Measurements from ENCODE around the gene EPHA5.

The EPHA5 gene

DNA sequence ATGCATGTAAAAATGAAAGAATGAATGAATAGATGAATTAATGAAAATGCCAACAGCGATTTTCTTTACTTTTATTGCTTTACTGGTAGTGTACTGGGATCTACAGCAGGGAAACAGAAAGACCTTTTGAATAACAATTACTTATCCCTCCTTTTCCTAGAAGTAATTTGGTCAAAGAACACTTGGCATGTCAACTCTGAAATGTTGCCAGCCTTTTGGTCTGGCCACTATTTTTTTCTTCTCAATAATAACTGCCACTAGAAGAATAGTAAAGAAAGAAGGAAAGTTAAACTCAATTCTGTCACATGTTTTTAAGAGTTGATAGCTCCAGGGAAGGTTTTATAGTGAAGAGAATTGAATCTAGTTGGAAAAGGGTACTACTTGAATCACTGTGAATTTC is 52.9 kb downstream of the EPHA5 start:
- Histone ChIP-seq H3K36me3 (ENCODE audit: control insufficient read depth, low read depth, low read length) (no peaks in the 10 kb centered on the region), H3K27me3 (ENCODE audit: control insufficient read depth, insufficient read depth, low read length) (no peaks in the 10 kb centered on the region), H3K9me3 (ENCODE audit: control insufficient read depth, low read depth, low read length) (no peaks in the 10 kb centered on the region), H3K9ac (ENCODE audit: low read length) (no peak overlapping the region), H3K27ac (ENCODE audit: low read length) (no peak overlapping the region), H3K4me1 (ENCODE audit: control insufficient read depth, low read depth, low read length) (no peaks in the 10 kb centered on the region), H3K4me3 (ENCODE audit: low read length) (no peak overlapping the region)

DNA sequence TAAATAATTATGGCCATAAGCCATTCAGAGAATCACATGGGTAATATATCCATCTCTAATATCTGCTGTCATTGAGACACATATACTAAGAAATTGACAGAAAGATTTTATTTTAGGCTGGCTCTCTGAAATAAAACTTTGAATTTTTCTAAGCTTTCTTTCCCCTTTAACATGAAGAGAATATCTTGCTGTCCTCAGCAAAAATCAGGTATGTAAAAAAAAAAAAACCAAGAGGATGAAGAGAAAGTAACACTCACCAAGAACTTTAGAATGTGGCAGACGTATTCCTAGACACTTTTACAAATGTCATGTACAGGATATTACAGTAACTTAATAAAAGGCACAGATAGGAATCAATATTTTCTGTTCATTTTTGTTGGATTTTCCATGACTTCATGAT is 65.8 kb downstream of the EPHA5 start:
- no peak overlapping the region for H3K4me3 ChIP-seq (ENCODE audit: low read length)
- no peaks in the 10 kb centered on the region for H3K4me1 ChIP-seq (ENCODE audit: control insufficient read depth, low read depth, low read length)
- no peaks in the 10 kb centered on the region for H3K27me3 ChIP-seq (ENCODE audit: control insufficient read depth, insufficient read depth, low read length)

GRCh38 chr4:65600656-65601055 is 69.6 kb downstream of the EPHA5 start:
- Histone ChIP-seq H3K27ac (ENCODE audit: low read length) (no peak overlapping the region), H3K27me3 (ENCODE audit: control insufficient read depth, insufficient read depth, low read length) (no peaks in the 10 kb centered on the region), H3K9ac (ENCODE audit: low read length) (no peak overlapping the region), H3K36me3 (ENCODE audit: control insufficient read depth, low read depth, low read length) (no peaks in the 10 kb centered on the region), H3K4me3 (ENCODE audit: low read length) (no peak overlapping the region), H3K4me1 (ENCODE audit: control insufficient read depth, low read depth, low read length) (no peaks in the 10 kb centered on the region), H3K9me3 (ENCODE audit: control insufficient read depth, low read depth, low read length) (no peaks in the 10 kb centered on the region)

More for the DNA sequence above, 65.8 kb downstream of the EPHA5 start:
- Histone ChIP-seq H3K9me3 (ENCODE audit: control insufficient read depth, low read depth, low read length) (no peaks in the 10 kb centered on the region), H3K9ac (ENCODE audit: low read length) (no peak overlapping the region), H3K27ac (ENCODE audit: low read length) (no peak overlapping the region), H3K36me3 (ENCODE audit: control insufficient read depth, low read depth, low read length) (no peaks in the 10 kb centered on the region)

DNA sequence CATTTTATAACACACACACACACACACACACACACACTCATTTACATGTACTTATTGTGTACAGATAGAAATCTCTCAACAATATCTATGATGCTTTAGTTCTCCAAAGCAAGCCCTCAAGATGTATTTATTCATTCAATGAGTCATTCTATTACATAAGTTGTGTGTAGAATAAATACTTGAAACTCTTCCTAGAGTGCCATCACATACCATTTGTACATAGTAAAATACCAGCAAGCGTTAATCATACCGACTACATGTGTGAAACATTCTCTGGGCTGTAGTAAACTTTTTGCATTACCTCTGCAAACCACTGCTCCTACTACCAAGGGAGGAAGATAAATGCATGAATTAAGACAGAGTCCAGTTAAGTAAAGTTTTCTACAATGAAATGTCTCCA is 70.9 kb downstream of the EPHA5 start:
- Histone ChIP-seq H3K9ac (ENCODE audit: low read length) (no peak overlapping the region), H3K4me1 (ENCODE audit: control insufficient read depth, low read depth, low read length) (no peaks in the 10 kb centered on the region), H3K36me3 (ENCODE audit: control insufficient read depth, low read depth, low read length) (no peaks in the 10 kb centered on the region), H3K9me3 (ENCODE audit: control insufficient read depth, low read depth, low read length) (no peaks in the 10 kb centered on the region), H3K4me3 (ENCODE audit: low read length) (no peak overlapping the region), H3K27me3 (ENCODE audit: control insufficient read depth, insufficient read depth, low read length) (no peaks in the 10 kb centered on the region), H3K27ac (ENCODE audit: low read length) (no peak overlapping the region)

DNA sequence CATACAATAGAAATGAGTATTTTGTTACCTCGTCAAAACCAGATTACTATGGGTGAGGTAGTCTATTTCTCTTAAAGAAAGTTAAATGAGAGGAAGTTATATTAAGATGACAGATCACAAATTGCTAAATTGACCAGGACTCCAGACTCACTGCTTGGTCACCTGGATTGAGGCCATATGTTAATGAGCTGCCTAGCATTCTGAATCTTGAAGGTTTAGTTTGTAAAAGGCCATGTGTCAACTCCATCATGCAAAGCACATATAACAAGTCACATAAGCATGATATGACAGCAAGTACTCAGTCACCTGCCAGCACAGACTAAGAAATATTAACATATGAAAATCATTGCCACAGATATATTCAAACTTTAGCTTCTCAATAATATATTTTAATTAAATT is 72.6 kb downstream of the EPHA5 start:
- Histone ChIP-seq H3K27ac (ENCODE audit: low read length) (no peak overlapping the region), H3K27me3 (ENCODE audit: control insufficient read depth, insufficient read depth, low read length) (no peaks in the 10 kb centered on the region), H3K9ac (ENCODE audit: low read length) (no peak overlapping the region), H3K4me1 (ENCODE audit: control insufficient read depth, low read depth, low read length) (peaks cover 8% of the 10 kb centered on the region), H3K9me3 (ENCODE audit: control insufficient read depth, low read depth, low read length) (no peaks in the 10 kb centered on the region), H3K36me3 (ENCODE audit: control insufficient read depth, low read depth, low read length) (no peaks in the 10 kb centered on the region), H3K4me3 (ENCODE audit: low read length) (no peak overlapping the region)

DNA sequence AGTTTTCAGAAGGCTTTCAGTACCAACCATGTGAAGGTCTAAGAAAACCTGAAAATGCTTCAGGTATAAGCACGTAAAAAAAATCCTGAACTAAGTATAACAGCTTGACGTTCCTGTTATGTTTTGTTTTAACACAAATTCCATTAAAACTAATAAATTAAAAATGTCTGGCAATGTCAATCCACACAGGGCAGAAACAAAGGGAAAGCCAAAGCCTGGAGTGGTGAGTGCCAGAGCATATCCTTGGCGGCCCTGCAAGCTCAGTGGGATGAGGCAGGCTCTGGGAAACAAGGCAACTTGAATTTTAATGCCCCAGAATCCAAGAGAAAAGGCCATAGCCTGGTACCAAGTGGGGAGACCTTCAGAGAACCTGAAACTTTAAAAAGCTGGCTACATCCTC is 78.2 kb downstream of the EPHA5 start:
- H3K4me1 ChIP-seq (ENCODE audit: control insufficient read depth, low read depth, low read length), result peaks cover 43% of the 10 kb centered on the region
- H3K27ac ChIP-seq (ENCODE audit: low read length), result no peak overlapping the region
- H3K4me3 ChIP-seq (ENCODE audit: low read length), result no peak overlapping the region
- no peaks in the 10 kb centered on the region for H3K36me3 ChIP-seq (ENCODE audit: control insufficient read depth, low read depth, low read length)
- no peak overlapping the region for H3K9ac ChIP-seq (ENCODE audit: low read length)
- no peaks in the 10 kb centered on the region for H3K27me3 ChIP-seq (ENCODE audit: control insufficient read depth, insufficient read depth, low read length)
- no peaks in the 10 kb centered on the region for H3K9me3 ChIP-seq (ENCODE audit: control insufficient read depth, low read depth, low read length)

DNA sequence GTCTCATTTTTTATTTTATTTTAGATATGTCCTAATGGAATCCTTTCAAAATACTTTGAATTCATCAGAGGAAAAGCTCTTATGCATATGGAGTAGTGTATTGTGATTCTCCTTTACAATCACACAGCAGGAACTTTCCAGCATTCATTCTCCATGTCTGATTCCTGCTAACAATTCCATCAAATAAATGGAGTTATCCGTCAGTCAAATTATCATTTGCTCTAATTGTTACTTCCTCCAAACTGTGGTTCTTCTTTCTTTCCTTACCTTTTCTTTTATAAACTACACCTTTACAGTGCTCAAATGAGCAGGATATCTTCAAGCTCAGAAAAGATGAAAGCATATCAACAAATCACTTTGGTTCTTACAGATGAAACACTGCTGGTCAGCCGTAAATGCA is 80.4 kb downstream of the EPHA5 start:
- peaks cover 43% of the 10 kb centered on the region for H3K4me1 ChIP-seq (ENCODE audit: control insufficient read depth, low read depth, low read length)
- H3K27ac ChIP-seq (ENCODE audit: low read length), result no peak overlapping the region
- H3K9me3 ChIP-seq (ENCODE audit: control insufficient read depth, low read depth, low read length), result no peaks in the 10 kb centered on the region
- H3K9ac ChIP-seq (ENCODE audit: low read length), result no peak overlapping the region
- no peaks in the 10 kb centered on the region for H3K36me3 ChIP-seq (ENCODE audit: control insufficient read depth, low read depth, low read length)
- H3K27me3 ChIP-seq (ENCODE audit: control insufficient read depth, insufficient read depth, low read length), result no peaks in the 10 kb centered on the region
- H3K4me3 ChIP-seq (ENCODE audit: low read length), result peak overlapping the region; percentile 1

- Histone ChIP-seq H3K27ac (ENCODE audit: low read length) (no peak overlapping the region), H3K27me3 (ENCODE audit: control insufficient read depth, insufficient read depth, low read length) (no peaks in the 10 kb centered on the region), H3K9me3 (ENCODE audit: control insufficient read depth, low read depth, low read length) (no peaks in the 10 kb centered on the region), H3K9ac (ENCODE audit: low read length) (no peak overlapping the region), H3K4me1 (ENCODE audit: control insufficient read depth, low read depth, low read length) (peaks cover 43% of the 10 kb centered on the region), H3K36me3 (ENCODE audit: control insufficient read depth, low read depth, low read length) (no peaks in the 10 kb centered on the region), H3K4me3 (ENCODE audit: low read length) (no peak overlapping the region)
Observed at GRCh38 chr4:65589331-65589730, 81.0 kb downstream of the EPHA5 start.

GRCh38 chr4:65580551-65580950 is 89.7 kb downstream of the EPHA5 start:
- Histone ChIP-seq H3K27ac (ENCODE audit: low read length) (no peak overlapping the region), H3K4me3 (ENCODE audit: low read length) (no peak overlapping the region), H3K27me3 (ENCODE audit: control insufficient read depth, insufficient read depth, low read length) (no peaks in the 10 kb centered on the region), H3K36me3 (ENCODE audit: control insufficient read depth, low read depth, low read length) (no peaks in the 10 kb centered on the region), H3K9ac (ENCODE audit: low read length) (no peak overlapping the region), H3K4me1 (ENCODE audit: control insufficient read depth, low read depth, low read length) (peaks cover 15% of the 10 kb centered on the region), H3K9me3 (ENCODE audit: control insufficient read depth, low read depth, low read length) (no peaks in the 10 kb centered on the region)

GRCh38 chr4:65566473-65566872 is 103.8 kb downstream of the EPHA5 start:
- Histone ChIP-seq H3K4me3 (ENCODE audit: low read length) (no peak overlapping the region), H3K4me1 (ENCODE audit: control insufficient read depth, low read depth, low read length) (peaks cover 5% of the 10 kb centered on the region), H3K27ac (ENCODE audit: low read length) (no peak overlapping the region), H3K9me3 (ENCODE audit: control insufficient read depth, low read depth, low read length) (no peaks in the 10 kb centered on the region), H3K9ac (ENCODE audit: low read length) (no peak overlapping the region), H3K36me3 (ENCODE audit: control insufficient read depth, low read depth, low read length) (no peaks in the 10 kb centered on the region), H3K27me3 (ENCODE audit: control insufficient read depth, insufficient read depth, low read length) (no peaks in the 10 kb centered on the region)

- Histone ChIP-seq H3K27me3 (ENCODE audit: control insufficient read depth, insufficient read depth, low read length) (no peaks in the 10 kb centered on the region), H3K4me1 (ENCODE audit: control insufficient read depth, low read depth, low read length) (peaks cover 11% of the 10 kb centered on the region), H3K27ac (ENCODE audit: low read length) (no peak overlapping the region), H3K9ac (ENCODE audit: low read length) (no peak overlapping the region), H3K4me3 (ENCODE audit: low read length) (no peak overlapping the region), H3K36me3 (ENCODE audit: control insufficient read depth, low read depth, low read length) (no peaks in the 10 kb centered on the region), H3K9me3 (ENCODE audit: control insufficient read depth, low read depth, low read length) (no peaks in the 10 kb centered on the region)
Observed at GRCh38 chr4:65561164-65561563, 109.1 kb downstream of the EPHA5 start.

DNA sequence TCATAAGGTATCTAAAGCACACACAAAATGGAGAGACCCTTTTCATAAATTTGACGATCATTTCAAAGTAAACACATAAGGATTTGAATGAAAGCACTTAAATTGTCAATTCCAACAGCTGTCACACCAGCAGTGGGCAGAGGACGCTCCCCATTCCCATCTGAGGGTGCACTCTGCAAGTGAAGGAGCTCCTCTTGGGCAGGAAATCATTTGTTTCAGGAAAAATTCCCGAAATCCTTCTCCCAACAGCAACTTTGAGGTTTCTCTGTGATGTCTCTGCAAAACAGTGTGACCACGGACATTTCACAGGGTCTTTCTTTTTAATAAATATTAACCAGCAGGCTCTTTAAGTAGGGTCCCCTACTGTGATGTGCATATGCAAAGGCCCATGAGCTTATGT is 111.0 kb downstream of the EPHA5 start:
- Histone ChIP-seq H3K27me3 (ENCODE audit: control insufficient read depth, insufficient read depth, low read length) (no peaks in the 10 kb centered on the region), H3K9ac (ENCODE audit: low read length) (no peak overlapping the region), H3K4me1 (ENCODE audit: control insufficient read depth, low read depth, low read length) (peaks cover 9% of the 10 kb centered on the region), H3K36me3 (ENCODE audit: control insufficient read depth, low read depth, low read length) (no peaks in the 10 kb centered on the region), H3K4me3 (ENCODE audit: low read length) (no peak overlapping the region), H3K27ac (ENCODE audit: low read length) (no peak overlapping the region), H3K9me3 (ENCODE audit: control insufficient read depth, low read depth, low read length) (no peaks in the 10 kb centered on the region)

Measured in iPS-18a (cell line).